Esophagus (tissue), 2 donors: ENCODE data around the gene HDGFL2. TPM values are rescaled to one million over a fixed set of nuclear protein-coding genes. Genes with fewer than 3 reads are reported as not detected.

Experiments used
- H3K27ac ChIP-seq, 2 donors: one replicate each; pipeline ENCODE4 v1.5.1; 2013; ENCODE audit warnings: low read depth in 2 of 2, mild to moderate bottlenecking in 2 of 2, inconsistent platforms in 1 of 2, low read length in 1 of 2, moderate library complexity in 1 of 2
- H3K27me3 ChIP-seq, 2 donors: one replicate each; pipeline ENCODE4 v1.6.1; 2013; ENCODE audit warnings: low read length in 2 of 2, control low read depth in 1 of 2, mild to moderate bottlenecking in 1 of 2; ENCODE audit not compliant: insufficient read depth in 2 of 2, control insufficient read depth in 1 of 2
- H3K36me3 ChIP-seq, 2 donors: one replicate each; pipeline ENCODE4 v1.6.1; 2013; ENCODE audit warnings: low read length in 1 of 2; ENCODE audit not compliant: control insufficient read depth in 2 of 2, insufficient read depth in 2 of 2
- H3K4me1 ChIP-seq, 2 donors: one replicate each; pipeline ENCODE4 v1.6.1; 2013; ENCODE audit warnings: low read length in 1 of 2; ENCODE audit not compliant: control insufficient read depth in 2 of 2, insufficient read depth in 2 of 2
- H3K4me3 ChIP-seq, 2 donors: one replicate each; pipeline ENCODE4 v1.5.1; 2013; ENCODE audit warnings: low read length in 2 of 2, mild to moderate bottlenecking in 2 of 2, low read depth in 1 of 2, moderate library complexity in 1 of 2
- H3K9me3 ChIP-seq, 2 donors: one replicate each; pipeline ENCODE4 v1.6.1; 2013; ENCODE audit warnings: mild to moderate bottlenecking in 2 of 2, low read depth in 1 of 2, low read length in 1 of 2, moderate library complexity in 1 of 2; ENCODE audit not compliant: control insufficient read depth in 2 of 2, insufficient read depth in 1 of 2
- WGBS, 2 donors: extraction: QIAGEN DNeasy Blood & Tissue Kit; methylation state at CpG; one replicate each; pipeline ENCODE4 v1.1.7; 2013; 5-methylcytosine and 5-hydroxymethylcytosine counted together
- polyA plus RNA-seq, 2 donors: library from polyadenylated mRNA; stranded (reverse); fragments of 200-250 nt; gene quantifications; one replicate each; pipeline ENCODE4 v1.2.3, GENCODE V29; 2013
- donor health status: healthy with polysubstance abuse.
- donor health status: Bipolar disorder and iron deficiency.

Gene HDGFL2
- polyA plus RNA-seq, 2 donors = 23.3 to 57.5 TPM

DNA sequence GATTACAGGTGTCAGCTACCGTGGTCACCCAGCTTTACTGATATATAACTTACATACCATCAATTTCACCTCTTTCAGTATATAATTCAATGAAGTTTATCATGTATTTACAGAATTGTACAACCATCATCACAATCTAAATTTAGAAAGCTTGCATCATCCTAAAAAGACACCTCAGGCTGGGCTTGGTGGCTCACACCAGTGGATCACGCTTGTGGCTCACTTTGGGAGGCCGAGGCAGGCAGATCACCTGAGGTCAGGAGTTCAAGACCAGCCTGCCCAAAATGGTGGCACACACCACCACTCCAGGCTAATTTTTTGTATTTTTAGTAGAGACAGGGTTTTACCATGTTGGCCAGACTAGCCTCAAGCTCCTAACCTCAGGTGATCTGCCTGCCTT, 4.3 kb upstream of the HDGFL2 start:
- 86% methylated on average over 3 of the region's 3 CpGs for WGBS, 2 donors

DNA sequence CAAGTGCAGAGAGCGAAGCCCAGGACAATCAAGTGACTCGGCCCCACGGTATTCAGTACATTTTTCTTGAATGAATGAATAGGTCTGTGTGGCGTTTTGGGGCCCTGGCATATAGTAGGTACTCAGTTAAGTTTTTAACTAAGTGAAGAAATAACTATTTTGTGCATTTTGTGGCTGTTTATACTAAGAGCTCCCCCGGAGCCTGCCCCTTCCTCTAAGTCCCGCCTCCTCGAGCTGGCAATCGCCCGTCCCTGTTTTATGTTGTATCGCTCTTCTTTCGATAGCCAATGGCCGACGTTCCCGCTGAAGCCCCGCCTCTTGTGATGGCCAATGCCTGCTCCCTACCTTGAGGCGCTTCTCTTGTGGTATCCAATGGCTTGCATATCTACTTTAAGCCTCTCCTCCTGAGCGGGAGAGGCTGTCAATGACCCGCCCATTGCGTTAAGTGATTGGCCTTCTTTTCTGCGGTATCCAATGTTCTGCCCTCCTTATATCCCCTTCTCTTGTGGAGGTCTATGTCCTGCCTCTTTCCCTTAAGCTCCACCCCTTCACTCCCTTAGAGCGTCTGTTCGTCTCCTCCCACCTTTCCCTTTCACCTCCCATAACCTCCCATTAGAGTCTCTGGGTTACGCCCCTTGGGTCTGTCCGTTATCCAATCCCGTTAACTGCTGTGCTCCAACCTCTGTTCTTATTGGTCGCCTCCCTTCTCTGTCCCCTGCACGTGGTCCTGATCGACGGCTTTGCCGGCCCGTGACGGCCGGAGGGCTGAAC, 509 bp upstream of the HDGFL2 start:
- Histone ChIP-seq H3K36me3 (peaks cover 0 to 6% of the 10 kb centered on the region in 2 donors), H3K27me3 (no peaks in the 10 kb centered on the region), H3K4me1 (peaks cover 13 to 14% of the 10 kb centered on the region in 2 donors), H3K9me3 (no peaks in the 10 kb centered on the region), H3K27ac (peak overlapping the region; percentile 82 to 91), H3K4me3 (peak overlapping the region; percentile 47 to 95)
- WGBS, 2 donors = 0 to 1% methylated on average over 33 of the region's 33 CpGs

More for the DNA sequence above, 4.3 kb upstream of the HDGFL2 start:
- Histone ChIP-seq H3K9me3 (no peaks in the 10 kb centered on the region), H3K4me3 (no peak overlapping the region), H3K4me1 (peaks cover 0 to under 1% of the 10 kb centered on the region in 2 donors), H3K36me3 (no peaks in the 10 kb centered on the region), H3K27ac (no peak overlapping the region), H3K27me3 (no peaks in the 10 kb centered on the region)

DNA sequence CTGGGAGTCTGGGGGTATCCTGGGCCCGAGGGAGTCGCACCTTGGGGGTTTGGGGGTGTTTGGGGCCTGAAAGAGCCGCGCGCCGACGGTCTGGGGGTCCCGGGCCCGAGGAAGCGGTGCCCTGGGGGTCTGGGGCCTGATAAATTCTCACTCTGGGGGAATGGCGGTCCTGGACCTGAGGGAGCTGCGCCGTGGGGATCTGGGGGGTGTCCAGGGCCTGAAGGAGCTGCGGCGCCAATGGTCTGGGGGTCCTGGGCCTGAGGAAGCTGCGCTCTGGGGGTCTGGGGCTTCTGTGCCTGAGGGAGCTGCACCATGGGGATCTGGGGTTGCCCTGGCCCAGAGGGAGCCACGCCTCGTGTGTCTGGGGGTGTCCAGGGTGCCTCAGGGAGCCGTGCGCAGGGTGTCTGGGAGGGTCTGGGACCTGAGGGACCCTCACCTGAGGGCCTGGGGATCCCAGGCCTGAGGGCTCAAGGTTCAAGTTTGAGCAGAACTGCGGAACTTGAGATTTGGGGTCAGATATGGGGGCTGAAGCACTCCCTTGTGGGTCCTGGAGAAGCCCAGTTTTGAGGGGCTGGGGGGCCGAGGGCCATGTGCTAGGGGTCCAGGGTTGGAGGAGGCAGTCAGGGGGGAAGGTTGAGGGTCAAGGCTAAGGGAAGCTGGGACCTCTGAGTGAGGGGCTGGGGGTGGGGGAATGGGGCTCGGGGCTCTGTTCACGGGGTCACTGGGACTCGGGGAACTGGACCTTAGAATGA, 1.1 kb downstream of the HDGFL2 start:
- no peak overlapping the region for H3K27ac ChIP-seq
- peak overlapping the region; percentile 62 to 95 for H3K4me3 ChIP-seq
- peaks cover 0 to 18% of the 10 kb centered on the region in 2 donors for H3K36me3 ChIP-seq
- 17 to 22% methylated on average over 24 to 25 of the region's 25 CpGs for WGBS, 2 donors
- no peaks in the 10 kb centered on the region for H3K9me3 ChIP-seq
- H3K4me1 ChIP-seq = peaks cover 13 to 14% of the 10 kb centered on the region in 2 donors
- H3K27me3 ChIP-seq = no peaks in the 10 kb centered on the region

DNA sequence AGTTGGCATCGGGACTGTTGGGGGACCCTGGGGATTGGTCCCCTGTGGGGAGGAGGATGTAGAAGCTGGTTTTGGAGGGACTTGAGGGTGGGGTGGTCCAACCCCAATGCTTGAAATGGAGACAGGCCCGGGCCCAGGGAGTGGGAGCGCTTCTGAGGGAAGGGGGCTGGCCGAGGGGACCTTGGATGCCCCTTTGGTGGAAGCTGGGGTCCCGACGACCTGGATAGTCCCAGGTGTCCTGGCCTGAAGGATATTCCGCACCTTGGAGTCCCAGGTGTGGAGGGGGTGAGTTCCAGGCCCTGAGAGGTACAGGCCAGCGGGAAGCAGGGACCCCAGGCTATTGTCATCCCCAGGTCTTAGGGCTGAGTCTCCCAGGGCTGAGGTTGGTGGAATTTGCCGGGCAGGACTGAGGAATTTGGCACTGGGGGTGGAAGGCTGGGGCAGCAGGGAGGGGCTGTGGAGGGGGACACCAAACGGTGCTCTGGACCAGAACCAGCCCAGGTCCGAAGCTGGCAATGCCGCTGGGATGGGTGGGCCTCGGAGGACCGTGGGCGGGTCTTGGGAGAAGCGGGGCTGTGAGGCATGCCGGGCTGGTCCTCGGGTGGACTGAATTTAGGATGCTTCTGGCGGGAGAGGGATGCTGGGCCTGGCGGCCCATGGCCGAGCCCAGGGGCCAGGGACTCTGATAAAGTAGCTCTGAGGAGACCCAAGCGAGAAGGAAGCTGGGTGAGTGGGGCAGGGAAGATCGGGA, 1.8 kb downstream of the HDGFL2 start:
- 30 to 44% methylated on average over 23 of the region's 23 CpGs for WGBS, 2 donors
- peaks cover 13 to 14% of the 10 kb centered on the region in 2 donors for H3K4me1 ChIP-seq
- H3K9me3 ChIP-seq = no peaks in the 10 kb centered on the region
- no peak overlapping the region for H3K27ac ChIP-seq
- H3K4me3 ChIP-seq = peak overlapping the region in 1 of 2 donors; percentile 95
- H3K36me3 ChIP-seq = peaks cover 0 to 20% of the 10 kb centered on the region in 2 donors
- H3K27me3 ChIP-seq = no peaks in the 10 kb centered on the region

DNA sequence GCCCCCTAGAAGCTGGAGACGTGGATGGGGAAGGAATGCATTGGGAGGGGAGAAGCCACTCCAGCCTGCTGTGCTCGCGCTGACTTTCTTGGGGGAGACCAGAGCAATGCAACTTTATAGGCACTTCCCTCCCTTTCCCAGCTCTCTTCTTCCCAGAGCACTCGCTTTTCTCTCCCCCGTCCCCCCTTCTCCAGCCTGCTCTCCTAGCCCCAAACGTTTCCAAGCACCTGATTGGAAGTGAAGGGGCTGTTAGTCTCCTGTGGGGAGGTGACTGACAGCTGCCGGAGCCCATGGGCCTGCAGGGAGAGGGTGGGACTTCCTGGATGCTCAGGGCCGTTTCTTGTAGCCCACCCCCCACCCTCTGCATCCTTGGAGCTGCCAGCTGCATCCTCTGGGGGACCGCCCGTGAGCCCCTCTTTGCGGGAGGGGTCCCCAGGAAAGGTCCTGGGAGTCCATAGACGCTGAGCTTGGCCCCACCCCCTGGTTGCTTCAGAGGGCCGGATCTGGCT, 2.5 kb downstream of the HDGFL2 start:
- 35 to 43% methylated on average over 13 of the region's 13 CpGs for WGBS, 2 donors
- Histone ChIP-seq H3K27ac (no peak overlapping the region), H3K27me3 (no peaks in the 10 kb centered on the region), H3K4me3 (no peak overlapping the region), H3K36me3 (peaks cover 0 to 20% of the 10 kb centered on the region in 2 donors), H3K9me3 (no peaks in the 10 kb centered on the region), H3K4me1 (peaks cover 13 to 14% of the 10 kb centered on the region in 2 donors)

DNA sequence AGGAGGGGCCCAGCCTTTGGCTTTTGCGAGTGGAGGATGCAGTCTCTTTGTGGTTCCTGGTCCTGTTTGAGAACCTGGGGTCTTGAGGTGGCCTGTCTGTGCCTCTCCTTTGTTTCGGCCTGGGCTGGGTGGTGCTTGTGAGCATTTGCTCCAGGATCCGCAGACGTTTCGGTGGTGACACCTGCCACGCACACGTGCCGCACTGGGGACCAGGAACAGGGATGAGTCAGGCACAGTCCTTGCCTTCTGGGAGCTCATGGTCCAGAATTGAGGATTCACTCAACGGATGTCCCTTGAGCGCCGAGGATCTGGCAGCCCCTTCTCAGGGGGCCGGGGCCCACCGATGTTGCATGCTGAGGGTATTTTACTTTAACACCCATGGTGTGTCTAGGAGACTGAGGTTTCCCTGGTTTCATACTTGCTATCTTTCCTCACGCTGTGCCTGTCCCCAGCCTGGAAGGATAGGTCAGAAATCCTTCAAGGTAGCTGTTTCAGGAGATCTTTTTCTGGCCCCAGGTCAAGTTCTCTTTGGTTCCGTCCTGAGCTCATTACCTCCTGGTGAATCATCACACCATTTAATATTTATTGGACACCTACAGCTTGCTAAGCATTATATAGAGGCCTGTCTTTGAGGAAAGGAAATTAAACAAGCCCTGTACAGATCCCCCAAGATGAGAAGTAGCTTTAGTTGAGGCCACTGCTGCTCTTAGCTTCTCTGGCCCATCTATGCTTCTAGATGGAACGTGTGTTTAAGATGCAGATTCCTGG, 5.1 kb downstream of the HDGFL2 start:
- Histone ChIP-seq H3K4me3 (no peak overlapping the region), H3K4me1 (peaks cover 13 to 14% of the 10 kb centered on the region in 2 donors), H3K27ac (no peak overlapping the region), H3K9me3 (no peaks in the 10 kb centered on the region), H3K27me3 (no peaks in the 10 kb centered on the region), H3K36me3 (peaks cover 0 to 20% of the 10 kb centered on the region in 2 donors)
- 84 to 86% methylated on average over 16 of the region's 16 CpGs for WGBS, 2 donors

DNA sequence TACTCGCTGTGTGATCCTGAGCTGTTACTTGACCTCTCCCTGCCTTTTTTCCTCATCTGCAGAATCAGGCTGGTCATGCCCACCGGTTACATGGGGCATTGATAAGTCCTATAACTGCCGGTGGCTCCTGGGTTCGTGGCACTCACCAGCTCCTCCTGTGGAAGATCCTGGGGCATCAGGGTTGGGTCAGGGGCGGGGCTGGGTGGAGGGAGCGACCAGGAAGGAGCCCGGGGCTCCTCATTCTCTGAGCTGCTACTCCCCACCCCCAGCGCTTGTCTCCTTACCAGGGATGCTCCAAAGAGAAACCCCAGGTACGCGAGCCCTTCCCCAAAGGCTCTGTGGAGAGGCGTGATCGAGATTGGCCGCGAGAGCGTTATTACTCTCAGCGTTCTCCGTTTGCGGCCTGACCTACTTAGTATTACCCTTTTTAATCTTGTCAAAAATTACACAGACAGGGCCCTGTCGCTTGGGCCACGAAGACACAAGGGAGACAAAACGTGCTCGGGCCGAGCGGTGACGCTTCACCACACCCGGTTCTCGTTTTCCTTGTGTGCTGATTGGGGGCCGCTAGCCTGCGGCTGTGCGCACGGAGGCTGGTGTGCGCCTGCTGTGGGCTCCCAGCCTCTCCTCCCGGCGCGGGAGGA, 10.7 kb downstream of the HDGFL2 start:
- Histone ChIP-seq H3K27me3 (no peaks in the 10 kb centered on the region), H3K4me1 (no peaks in the 10 kb centered on the region), H3K36me3 (peaks cover 0 to 13% of the 10 kb centered on the region in 2 donors), H3K4me3 (no peak overlapping the region), H3K9me3 (no peaks in the 10 kb centered on the region), H3K27ac (no peak overlapping the region)
- WGBS, 2 donors = 92 to 93% methylated on average over 35 of the region's 35 CpGs

DNA sequence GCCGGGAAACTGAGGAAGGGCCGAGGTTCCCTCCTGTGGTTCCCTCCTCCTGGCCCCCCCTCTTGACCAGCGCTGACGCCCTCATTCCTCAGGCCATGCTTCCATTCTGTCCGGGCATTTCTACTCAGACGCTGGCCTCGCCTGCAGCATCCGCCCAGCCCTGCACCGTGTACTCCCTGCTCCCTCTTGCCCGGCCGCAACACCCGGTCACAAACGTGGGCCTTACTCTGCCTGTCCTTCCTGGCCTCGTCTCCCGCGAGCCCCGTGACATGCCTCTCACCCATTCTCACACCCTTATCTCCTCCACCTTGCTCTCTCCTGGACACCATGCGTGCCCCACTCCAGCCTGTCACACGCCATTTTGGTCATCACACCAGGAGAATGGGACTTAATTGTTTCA, 11.3 kb downstream of the HDGFL2 start:
- no peaks in the 10 kb centered on the region for H3K4me1 ChIP-seq
- no peaks in the 10 kb centered on the region for H3K27me3 ChIP-seq
- peaks cover 0 to under 1% of the 10 kb centered on the region in 2 donors for H3K9me3 ChIP-seq
- H3K36me3 ChIP-seq = peaks cover 0 to 13% of the 10 kb centered on the region in 2 donors
- H3K27ac ChIP-seq = no peak overlapping the region
- H3K4me3 ChIP-seq = no peak overlapping the region
- 90 to 94% methylated on average over 19 of the region's 19 CpGs for WGBS, 2 donors
